Psoas muscle (tissue), 8 donors: Measurements from ENCODE around the gene WDR38. TPM values are rescaled to one million over a fixed set of nuclear protein-coding genes. Genes with fewer than 3 reads are reported as not detected.

Experiments used
- ATAC-seq, 4 donors: fragments of 200-7000 bp; cut with Tn5 transposase; one replicate each; pipeline ENCODE4 v1.9.1; 2020; ENCODE audit warnings: moderate library complexity in 3 of 4, mild to moderate bottlenecking in 2 of 4
- DNase-seq, 2 donors: peaks; one replicate each; pipeline ENCODE4 v3.0.0-alpha.2; 2020
- H3K27ac ChIP-seq: fragments of 200-600 bp; one replicate; pipeline ENCODE4 v1.8.0; 2022
- H3K27me3 ChIP-seq, 3 donors: fragments of 200-600 bp in 1 of 3; one replicate each; pipeline versions ENCODE4 v1.6.1 to v1.8.0; 2013 to 2022; ENCODE audit warnings: low read length in 2 of 3, mild to moderate bottlenecking in 2 of 3, moderate library complexity in 1 of 3; ENCODE audit not compliant: insufficient read depth in 3 of 3
- H3K36me3 ChIP-seq, 2 donors: fragments of 200-600 bp in 1 of 2; one replicate each; pipeline versions ENCODE4 v1.6.1 to v1.8.0; 2013 to 2022; ENCODE audit warnings: low read depth in 1 of 2, mild to moderate bottlenecking in 1 of 2, moderate library complexity in 1 of 2; ENCODE audit not compliant: insufficient read depth in 1 of 2
- H3K4me1 ChIP-seq: fragments of 200-600 bp; one replicate; pipeline ENCODE4 v1.8.0; 2022
- H3K4me3 ChIP-seq: fragments of 200-600 bp; one replicate; pipeline ENCODE4 v1.8.0; 2022; ENCODE audit warnings: mild to moderate bottlenecking
- H3K9me3 ChIP-seq: fragments of 200-600 bp; one replicate; pipeline ENCODE4 v1.8.0; 2022
- CTCF ChIP-seq: fragments of 200-600 bp; IDR thresholded peaks from one replicate; pipeline ENCODE4 v1.8.0; 2022; ENCODE audit warnings: antibody characterized with exemption
- WGBS, 3 donors: extraction: QIAGEN DNeasy Blood & Tissue Kit; methylation state at CpG; one replicate each; pipeline versions ENCODE4 v1.1.6 to v1.1.7; 2013; 5-methylcytosine and 5-hydroxymethylcytosine counted together
- intact Hi-C, 2 donors: fragments of 100-400 bp; cut with DNase I; formaldehyde crosslinking; loops; one replicate each; pipeline versions ENCODE4 v1.11.0 to v1.14.2; 2022
- polyA plus RNA-seq, 3 donors: library from polyadenylated mRNA; stranded (reverse); fragments of 200-250 nt; gene quantifications; one replicate each; pipeline ENCODE4 v1.2.3, GENCODE V29; 2013
- total RNA-seq, 4 donors: library from RNA; stranded (reverse); fragmentation: NEBNext Ultra II Directional in 2 of 4; extraction: Animal tissue kit (Norgen Biotek cat#: 25700) in 2 of 4; gene quantifications; one replicate each; pipeline versions ENCODE4 v1.2.1 to v1.2.4, GENCODE V29; 2021 to 2023
- donor health status: healthy with polysubstance abuse.
- donor health status: DM: no; HTN: no; CAD: no; lungs with moderate emphysema.
- donor health status: Bipolar disorder and iron deficiency.
- donor health status: healthy.
- donor health status: DM: yes; HTN: yes; CAD: no.
- donor health status: DM: no; HTN: no; CAD: no.
- donor health status: DM: no; HTN: no; CAD: no.
- donor health status: DM: yes; HTN: yes; CAD: no.

Gene WDR38
- total and polyA plus RNA-seq, 7 donors = 0.05 TPM; not detected in 6

- Histone ChIP-seq H3K4me3 (no peak overlapping the region), H3K27me3 (no peaks in the 10 kb centered on the region), H3K27ac (no peak overlapping the region), H3K36me3 (peaks cover 8 to 89% of the 10 kb centered on the region in 2 donors), H3K4me1 (no peaks in the 10 kb centered on the region), H3K9me3 (no peaks in the 10 kb centered on the region)
- intact Hi-C loops = no loop called here
- ATAC-seq (peak in 3 of 4 donors; percentile 50 to 74 (median 58)), DNase-seq (no peak)
- no peak for TF ChIP-seq CTCF
Observed at GRCh38 chr9:124894741-124895170, 41.5 kb downstream of the WDR38 start.

GRCh38 chr9:124897570-124898460 is 44.6 kb downstream of the WDR38 start:
- no peaks in the 10 kb centered on the region for H3K4me1 ChIP-seq
- H3K36me3 ChIP-seq = peaks cover 8 to 74% of the 10 kb centered on the region in 2 donors
- ATAC-seq (no peak), DNase-seq (no peak)
- WGBS, 3 donors = 86 to 87% (median 87%) methylated on average over 6 of the region's 6 CpGs
- intact Hi-C loops = no loop called here
- H3K27ac ChIP-seq = no peak overlapping the region
- H3K9me3 ChIP-seq = no peaks in the 10 kb centered on the region
- TF ChIP-seq CTCF = no peak
- no peaks in the 10 kb centered on the region for H3K27me3 ChIP-seq
- H3K4me3 ChIP-seq = no peak overlapping the region

GRCh38 chr9:124899845-124900244 is 46.6 kb downstream of the WDR38 start:
- no peak for TF ChIP-seq CTCF
- 94 to 95% (median 94%) methylated on average over 9 of the region's 9 CpGs for WGBS, 3 donors
- Histone ChIP-seq H3K27ac (no peak overlapping the region), H3K4me1 (no peaks in the 10 kb centered on the region), H3K27me3 (no peaks in the 10 kb centered on the region), H3K4me3 (no peak overlapping the region), H3K36me3 (peaks cover 8 to 76% of the 10 kb centered on the region in 2 donors), H3K9me3 (no peaks in the 10 kb centered on the region)
- no peak for ATAC-seq
- intact Hi-C loops = no loop called here
- no peak for DNase-seq

GRCh38 chr9:124906966-124907365 is 53.7 kb downstream of the WDR38 start:
- intact Hi-C loops = no loop called here
- H3K27me3 ChIP-seq = no peaks in the 10 kb centered on the region
- no peak for DNase-seq
- WGBS, 3 donors = 90 to 91% (median 90%) methylated on average over 1 of the region's 1 CpG
- H3K9me3 ChIP-seq = no peaks in the 10 kb centered on the region
- no peaks in the 10 kb centered on the region for H3K4me1 ChIP-seq
- TF ChIP-seq CTCF = no peak
- ATAC-seq = no peak
- no peak overlapping the region for H3K27ac ChIP-seq
- peaks cover 6 to 97% of the 10 kb centered on the region in 2 donors for H3K36me3 ChIP-seq
- H3K4me3 ChIP-seq = no peak overlapping the region

Other genes starting within 250 kb of the WDR38 start
- 1 to 10 TPM in 3 of 4 donors, under 1 TPM in 1; 0.54 to 2.6 (median 1.6) TPM for gene NR6A1, start 82.1 kb upstream of the WDR38 start, total RNA-seq
- under 1 TPM; 0.32 to 0.70 (median 0.39) TPM for gene NR6A1, start 82.1 kb upstream of the WDR38 start, polyA plus RNA-seq
- 10 to 100 TPM in 3 of 4 donors, 1 to 10 TPM in 1; 7.1 to 30.3 (median 13.2) TPM for gene OLFML2A, start 76.3 kb upstream of the WDR38 start, total RNA-seq
- 1 to 10 TPM; 3.0 to 5.1 (median 4.0) TPM for gene OLFML2A, start 76.3 kb upstream of the WDR38 start, polyA plus RNA-seq
- 1,000 to 10,000 TPM in 3 of 4 donors, 100 to 1,000 TPM in 1; 994 to 1,307 (median 1,134) TPM for gene RPL35, start 8.5 kb downstream of the WDR38 start, total RNA-seq
- gene RPL35, start 8.5 kb downstream of the WDR38 start, polyA plus RNA-seq = 1,000 to 10,000 TPM; 2,957 to 4,666 (median 2,999) TPM
- gene ARPC5L, start 8.7 kb downstream of the WDR38 start, total RNA-seq = 10 to 100 TPM; 32.3 to 54.9 (median 47.7) TPM
- gene ARPC5L, start 8.7 kb downstream of the WDR38 start, polyA plus RNA-seq = 100 to 1,000 TPM in 1 of 3 donors, 10 to 100 TPM in 2; 47.0 to 165 (median 96.4) TPM
- gene GOLGA1, start 87.6 kb downstream of the WDR38 start, total RNA-seq = 10 to 100 TPM; 13.3 to 23.0 (median 17.0) TPM
- 10 to 100 TPM in 2 of 3 donors, 1 to 10 TPM in 1; 8.0 to 21.3 (median 10.5) TPM for gene GOLGA1, start 87.6 kb downstream of the WDR38 start, polyA plus RNA-seq